PC-3 (cell line): ENCODE measurements around the gene ASPSCR1. TPM values are rescaled to one million over a fixed set of nuclear protein-coding genes. Genes with fewer than 3 reads are reported as not detected.

Experiments
- ATAC-seq: fragments of 200-7000 bp; cut with Tn5 transposase; 2 replicates; pipeline ENCODE4 v1.9.1; 2020; ENCODE audit warnings: mild to moderate bottlenecking, moderate library complexity
- BruUV-seq: library from RNA; stranded (reverse); fragments of 400-500 nt; replicated peaks from 2 replicates; lab custom pipeline; 2021; lab: Mats Ljungman, UMichigan
- CTCF ChIA-PET: fragments of 300-600 bp; sonication (Branson Sonifier 250); formaldehyde crosslinking; loops from one replicate; lab custom pipeline; 2022; ENCODE audit warnings: antibody characterized with exemption; lab: Charles Lee
- POLR2A ChIA-PET: fragments of 300-600 bp; sonication (Branson Sonifier 250); formaldehyde crosslinking; loops from one replicate; lab custom pipeline; 2022; ENCODE audit warnings: antibody characterized with exemption; ENCODE audit not compliant: unreplicated experiment; lab: Charles Lee
- DNase-seq: peaks from one replicate; pipeline ENCODE4 v3.0.0-alpha.2; 2015
- H2AFZ ChIP-seq: fragments of 300-600 bp; sonication (generic); 2 replicates; pipeline ENCODE4 v1.6.0; 2016; ENCODE audit warnings: antibody characterized with exemption, low read length
- H3F3A ChIP-seq: fragments of 300-600 bp; sonication (generic); one replicate; pipeline ENCODE4 v1.6.0; 2017; ENCODE audit warnings: antibody characterized with exemption, low read length, control low read depth, mild to moderate bottlenecking; ENCODE audit not compliant: unreplicated experiment
- H3K27ac ChIP-seq: fragments of 300-600 bp; sonication (generic); 2 replicates; pipeline ENCODE4 v1.5.1; 2016; ENCODE audit warnings: mild to moderate bottlenecking, low read length
- H3K27me3 ChIP-seq: fragments of 300-600 bp; sonication (generic); 2 replicates; pipeline ENCODE4 v1.6.1; 2016; ENCODE audit warnings: low read length, mixed read lengths
- H3K36me3 ChIP-seq: fragments of 300-600 bp; sonication (generic); 2 replicates; pipeline ENCODE4 v1.6.1; 2016; ENCODE audit warnings: low read depth, mixed run types, low read length, mixed read lengths
- H3K4me1 ChIP-seq: fragments of 300-600 bp; sonication (generic); 2 replicates; pipeline ENCODE4 v1.5.1; 2016; ENCODE audit warnings: low read length; ENCODE audit not compliant: insufficient read depth
- H3K4me2 ChIP-seq: fragments of 300-600 bp; sonication (generic); 2 replicates; pipeline ENCODE4 v1.6.0; 2016; ENCODE audit warnings: low read length
- H3K4me3 ChIP-seq: fragments of 300-600 bp; sonication (generic); 2 replicates; pipeline ENCODE4 v1.5.1; 2016; ENCODE audit warnings: mild to moderate bottlenecking, low read length, mixed read lengths
- H3K79me2 ChIP-seq: fragments of 300-600 bp; sonication (generic); 2 replicates; pipeline ENCODE4 v1.6.1; 2017; ENCODE audit warnings: low read length, mixed read lengths
- H3K9ac ChIP-seq: fragments of 300-600 bp; sonication (generic); 2 replicates; pipeline ENCODE4 v1.6.0; 2016; ENCODE audit warnings: mild to moderate bottlenecking, low read length
- H3K9me2 ChIP-seq: fragments of 300-600 bp; sonication (generic); replicated peaks from 2 replicates; pipeline ENCODE4 v1.6.1; 2016; ENCODE audit warnings: mixed run types, low read length, mixed read lengths
- H3K9me3 ChIP-seq: fragments of 300-600 bp; sonication (generic); 2 replicates; pipeline ENCODE4 v1.6.1; 2016; ENCODE audit warnings: low read length, mixed read lengths
- H4K20me1 ChIP-seq: fragments of 300-600 bp; sonication (generic); 2 replicates; pipeline ENCODE4 v1.6.1; 2016; ENCODE audit warnings: low read length, mixed read lengths
- EZH2 ChIP-seq: fragments of 300-600 bp; sonication (generic); IDR thresholded peaks from one replicate; pipeline ENCODE4 v1.6.1; 2017; ENCODE audit warnings: antibody characterized with exemption, mild to moderate bottlenecking, low read length; ENCODE audit not compliant: unreplicated experiment
- EZH2phosphoT487 ChIP-seq: fragments of 300-600 bp; sonication (generic); IDR thresholded peaks from 2 replicates; pipeline ENCODE4 v1.6.1; 2018; ENCODE audit warnings: mild to moderate bottlenecking, antibody characterized with exemption, low read length, borderline replicate concordance
- intact Hi-C: fragments of 100-400 bp; cut with micrococcal nuclease; formaldehyde crosslinking; loops from 2 replicates; pipeline ENCODE4 v1.9.0; 2023
- total RNA-seq: library from RNA; depleted of rRNA; stranded (reverse); fragments of >200 nt; gene quantifications from 2 replicates; pipeline ENCODE4 v1.2.3, GENCODE V29; 2014
- TF ChIP-seq, protein P1 (sequence below): fragments of 300-600 bp; sonication (generic); conservative IDR thresholded peaks from 2 replicates; pipeline ENCODE4 v1.5.1; 2017; ENCODE audit warnings: antibody characterized with exemption, low read depth, mild to moderate bottlenecking, low read length

ASPSCR1 gene
- total RNA-seq, 1 experiment from 2014 or later, result 31.5 TPM

DNA sequence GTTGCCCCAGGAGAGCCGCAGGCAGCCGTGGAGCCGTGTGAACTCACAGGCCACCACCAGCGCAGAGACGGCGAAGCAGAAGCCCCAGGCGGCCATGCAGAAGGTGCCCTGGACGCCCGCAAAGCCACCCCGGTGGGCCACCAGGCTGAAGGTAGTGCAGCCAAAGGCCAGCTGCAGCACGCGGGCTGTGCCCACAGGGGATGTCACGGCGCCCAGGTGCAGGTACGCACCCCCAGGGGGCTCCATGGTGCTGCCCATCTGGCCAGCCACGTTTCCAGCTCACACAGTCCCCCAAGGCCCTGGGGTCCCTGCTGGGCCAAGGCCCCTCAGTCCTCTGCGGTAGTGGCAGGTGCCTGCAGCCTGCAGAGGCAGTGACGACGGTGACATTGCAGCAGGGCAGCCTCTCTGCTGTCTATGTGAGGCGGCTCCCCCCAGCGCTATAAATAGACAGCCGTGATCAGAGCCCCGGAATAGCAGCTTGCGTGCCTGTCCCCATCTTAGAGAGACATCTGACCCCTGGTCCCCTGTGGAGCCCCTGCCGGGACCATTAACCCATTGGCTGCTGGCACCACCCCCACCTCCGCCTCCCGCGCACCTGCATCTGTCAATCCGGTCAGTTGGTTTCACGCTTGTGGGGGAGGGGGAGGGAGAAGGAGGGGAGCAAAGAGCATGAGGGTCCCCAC is 35.8 kb upstream of the ASPSCR1 start:
- CTCF ChIA-PET, result no interaction called here
- no peak for TF ChIP-seq EZH2
- TF ChIP-seq, protein P1, sequence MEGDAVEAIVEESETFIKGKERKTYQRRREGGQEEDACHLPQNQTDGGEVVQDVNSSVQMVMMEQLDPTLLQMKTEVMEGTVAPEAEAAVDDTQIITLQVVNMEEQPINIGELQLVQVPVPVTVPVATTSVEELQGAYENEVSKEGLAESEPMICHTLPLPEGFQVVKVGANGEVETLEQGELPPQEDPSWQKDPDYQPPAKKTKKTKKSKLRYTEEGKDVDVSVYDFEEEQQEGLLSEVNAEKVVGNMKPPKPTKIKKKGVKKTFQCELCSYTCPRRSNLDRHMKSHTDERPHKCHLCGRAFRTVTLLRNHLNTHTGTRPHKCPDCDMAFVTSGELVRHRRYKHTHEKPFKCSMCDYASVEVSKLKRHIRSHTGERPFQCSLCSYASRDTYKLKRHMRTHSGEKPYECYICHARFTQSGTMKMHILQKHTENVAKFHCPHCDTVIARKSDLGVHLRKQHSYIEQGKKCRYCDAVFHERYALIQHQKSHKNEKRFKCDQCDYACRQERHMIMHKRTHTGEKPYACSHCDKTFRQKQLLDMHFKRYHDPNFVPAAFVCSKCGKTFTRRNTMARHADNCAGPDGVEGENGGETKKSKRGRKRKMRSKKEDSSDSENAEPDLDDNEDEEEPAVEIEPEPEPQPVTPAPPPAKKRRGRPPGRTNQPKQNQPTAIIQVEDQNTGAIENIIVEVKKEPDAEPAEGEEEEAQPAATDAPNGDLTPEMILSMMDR, result no peak
- no peak for TF ChIP-seq EZH2phosphoT487
- no peak for ATAC-seq
- Histone ChIP-seq H3K9ac (no peak overlapping the region), H3K27ac (no peak overlapping the region), H3K9me3 (no peaks in the 10 kb centered on the region), H3K36me3 (no peaks in the 10 kb centered on the region), H3K27me3 (no peaks in the 10 kb centered on the region), H3F3A (no peaks in the 10 kb centered on the region), H2AFZ (no peak overlapping the region), H4K20me1 (no peaks in the 10 kb centered on the region), H3K4me3 (no peak overlapping the region), H3K9me2 (no peaks in the 10 kb centered on the region), H3K79me2 (peaks cover 3% of the 10 kb centered on the region), H3K4me1 (peaks cover 3% of the 10 kb centered on the region), H3K4me2 (no peak overlapping the region)
- intact Hi-C loops, result no loop called here
- no peak for DNase-seq
- no TSS peak for BruUV-seq
- POLR2A ChIA-PET, result no interaction called here

DNA sequence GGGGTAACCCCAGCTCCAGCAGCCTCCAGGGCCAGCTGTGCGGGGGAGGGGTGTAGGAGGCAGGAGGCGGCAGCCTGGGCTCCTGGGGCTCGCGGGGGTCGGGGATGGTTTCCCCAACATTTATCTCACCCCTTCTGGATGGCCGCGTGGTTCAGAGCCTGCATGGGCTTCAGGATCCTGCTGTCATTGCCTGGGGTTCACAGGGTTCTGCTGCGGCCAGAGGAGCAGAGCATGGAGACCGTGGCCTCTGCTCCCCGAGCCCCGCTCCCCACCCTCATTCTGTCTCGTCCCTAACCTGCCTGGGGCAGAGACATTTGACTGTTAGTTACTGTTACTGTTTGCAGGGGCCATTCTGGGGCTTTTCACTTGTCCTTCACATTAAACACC is 35.3 kb upstream of the ASPSCR1 start:
- POLR2A ChIA-PET, result interaction anchor here (0.6 kb wide), 1 partner anchor 19 kb away, joined by 4 read pairs; no protein-coding TSS in a partner anchor
- no peak for ATAC-seq
- no TSS peak for BruUV-seq

DNA sequence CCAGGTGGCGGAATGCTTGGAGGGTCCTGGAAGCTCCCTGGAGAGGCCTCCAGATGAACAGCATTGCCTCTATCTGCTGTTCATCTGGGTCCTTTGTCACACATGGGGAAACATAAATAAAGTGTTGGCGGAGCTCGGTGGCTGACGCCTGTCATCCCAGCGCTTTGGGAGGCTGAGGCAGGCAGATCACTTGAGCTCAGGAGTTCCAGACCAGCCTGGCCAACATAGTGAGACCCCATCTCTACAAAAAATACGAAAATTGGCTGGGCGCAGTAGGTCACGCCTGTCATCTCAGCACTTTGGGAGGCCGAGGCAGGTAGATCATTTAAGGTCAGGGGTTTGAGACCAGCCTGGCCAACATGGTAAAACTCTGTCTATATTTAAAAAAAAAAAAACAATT is 32.6 kb upstream of the ASPSCR1 start:
- no peaks in the 10 kb centered on the region for H3K9me2 ChIP-seq
- H3K27ac ChIP-seq, result no peak overlapping the region
- TF ChIP-seq, protein P1, result no peak
- no peak for TF ChIP-seq EZH2phosphoT487
- no peak for TF ChIP-seq EZH2
- no peak overlapping the region for H3K4me2 ChIP-seq
- DNase-seq (no peak), ATAC-seq (no peak)
- H3K27me3 ChIP-seq, result no peaks in the 10 kb centered on the region
- ChIA-PET CTCF (no interaction called here), POLR2A (no interaction called here)
- H3K79me2 ChIP-seq, result no peaks in the 10 kb centered on the region
- BruUV-seq, result no TSS peak
- H4K20me1 ChIP-seq, result no peaks in the 10 kb centered on the region
- no peak overlapping the region for H3K4me3 ChIP-seq
- intact Hi-C loops, result no loop called here
- no peaks in the 10 kb centered on the region for H3K9me3 ChIP-seq
- no peak overlapping the region for H2AFZ ChIP-seq
- no peaks in the 10 kb centered on the region for H3F3A ChIP-seq
- no peaks in the 10 kb centered on the region for H3K4me1 ChIP-seq
- no peak overlapping the region for H3K9ac ChIP-seq
- no peaks in the 10 kb centered on the region for H3K36me3 ChIP-seq

More for the DNA sequence above, 35.3 kb upstream of the ASPSCR1 start:
- Histone ChIP-seq H3K36me3 (no peaks in the 10 kb centered on the region), H3K4me1 (no peaks in the 10 kb centered on the region), H3K4me2 (no peak overlapping the region), H2AFZ (no peak overlapping the region), H4K20me1 (no peaks in the 10 kb centered on the region), H3K27me3 (no peaks in the 10 kb centered on the region), H3K9me3 (no peaks in the 10 kb centered on the region), H3K9ac (no peak overlapping the region), H3F3A (no peaks in the 10 kb centered on the region), H3K4me3 (no peak overlapping the region), H3K27ac (no peak overlapping the region), H3K79me2 (no peaks in the 10 kb centered on the region), H3K9me2 (no peaks in the 10 kb centered on the region)
- CTCF ChIA-PET, result no interaction called here
- intact Hi-C loops, result no loop called here
- TF ChIP-seq EZH2 (no peak), EZH2phosphoT487 (no peak)
- TF ChIP-seq, protein P1, result no peak
- no peak for DNase-seq
